ENCODE results near the gene EYA3.

Gene EYA3

DNA sequence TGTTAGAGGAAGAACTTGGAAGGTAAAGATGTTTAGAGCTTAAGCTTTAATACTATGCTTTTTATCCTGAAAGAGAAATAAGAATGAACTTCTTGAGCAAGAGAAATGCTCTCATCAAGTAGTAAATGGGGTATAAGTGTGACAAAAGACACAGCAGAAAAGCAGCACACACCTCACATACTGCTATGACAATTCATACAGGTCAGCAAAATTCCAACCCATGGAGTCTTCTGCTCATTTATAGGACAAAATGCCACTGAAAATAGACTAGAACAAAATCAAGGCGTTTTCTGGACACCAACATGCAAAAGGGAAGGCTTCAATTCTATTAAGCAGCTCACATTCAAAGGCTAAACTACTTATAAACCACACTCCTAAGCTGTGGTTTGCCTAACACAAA is 61.2 kb downstream of the EYA3 start:
- H2AK5ac ChIP-seq (ENCODE audit: low read length), result no peak overlapping the region
- no peak overlapping the region for H2AFZ ChIP-seq (ENCODE audit: insufficient read depth, low read length, poor library complexity)
- H3K79me2 ChIP-seq (ENCODE audit: control insufficient read depth, insufficient read depth, low read length, poor library complexity), result no peaks in the 10 kb centered on the region
- H4K12ac ChIP-seq (ENCODE audit: low read depth, low read length), result no peak overlapping the region
- DNase-seq, result no peak
- H3K27me3 ChIP-seq (ENCODE audit: insufficient read depth, low read length), result no peaks in the 10 kb centered on the region
- H3K9me3 ChIP-seq (ENCODE audit: insufficient read depth, low read depth, low read length), result no peaks in the 10 kb centered on the region
- H2BK12ac ChIP-seq (ENCODE audit: low read length), result no peak overlapping the region
- no peak overlapping the region for H3K9ac ChIP-seq (ENCODE audit: low read length)
- H3K4ac ChIP-seq (ENCODE audit: low read depth, low read length), result no peak overlapping the region
- H3K79me1 ChIP-seq (ENCODE audit: low read length), result no peaks in the 10 kb centered on the region
- no peak overlapping the region for H3K14ac ChIP-seq (ENCODE audit: low read length)
- H3K23ac ChIP-seq (ENCODE audit: low read length), result no peak overlapping the region
- no peak overlapping the region for H2BK120ac ChIP-seq (ENCODE audit: insufficient read depth, low read length, poor library complexity)
- H3K4me1 ChIP-seq (ENCODE audit: control insufficient read depth in 1 of 2, insufficient read depth in 2 of 2, low read length in 2 of 2), result no peaks in the 10 kb centered on the region
- H2BK5ac ChIP-seq (ENCODE audit: low read depth, low read length, poor library complexity), result no peak overlapping the region
- no peak overlapping the region for H4K8ac ChIP-seq (ENCODE audit: low read depth, low read length)
- no CpG with 5 or more reads among the region's 1 CpG for WGBS (ENCODE audit: extremely low coverage, insufficient coverage, insufficient read length)
- peaks cover 0 to 2% of the 10 kb centered on the region in 2 experiments for H3K36me3 ChIP-seq (ENCODE audit: control insufficient read depth in 1 of 2, insufficient read depth in 2 of 2, low read length in 2 of 2)
- H3K18ac ChIP-seq (ENCODE audit: low read length), result no peak overlapping the region
- no peak overlapping the region for H3K4me3 ChIP-seq (ENCODE audit: low read depth, low read length)
- no peak overlapping the region for H4K91ac ChIP-seq (ENCODE audit: low read depth, low read length)
- H3K4me2 ChIP-seq (ENCODE audit: low read length), result no peak overlapping the region
- H3K27ac ChIP-seq (ENCODE audit: low read depth, low read length), result no peak overlapping the region

- no peaks in the 10 kb centered on the region for H3K27me3 ChIP-seq (ENCODE audit: insufficient read depth, low read length)
- H3K79me1 ChIP-seq (ENCODE audit: low read length), result no peaks in the 10 kb centered on the region
- H2AFZ ChIP-seq (ENCODE audit: insufficient read depth, low read length, poor library complexity), result no peak overlapping the region
- H3K4me1 ChIP-seq (ENCODE audit: control insufficient read depth in 1 of 2, insufficient read depth in 2 of 2, low read length in 2 of 2), result no peaks in the 10 kb centered on the region
- DNase-seq, result no peak
- H3K14ac ChIP-seq (ENCODE audit: low read length), result no peak overlapping the region
- H2BK120ac ChIP-seq (ENCODE audit: insufficient read depth, low read length, poor library complexity), result no peak overlapping the region
- H2BK12ac ChIP-seq (ENCODE audit: low read length), result no peak overlapping the region
- H3K27ac ChIP-seq (ENCODE audit: low read depth, low read length), result no peak overlapping the region
- H4K91ac ChIP-seq (ENCODE audit: low read depth, low read length), result no peak overlapping the region
- no CpG with 5 or more reads among the region's 3 CpGs for WGBS (ENCODE audit: extremely low coverage, insufficient coverage, insufficient read length)
- H2AK5ac ChIP-seq (ENCODE audit: low read length), result no peak overlapping the region
- H2BK5ac ChIP-seq (ENCODE audit: low read depth, low read length, poor library complexity), result no peak overlapping the region
- no peak overlapping the region for H3K23ac ChIP-seq (ENCODE audit: low read length)
- no peak overlapping the region for H4K12ac ChIP-seq (ENCODE audit: low read depth, low read length)
- no peak overlapping the region for H4K8ac ChIP-seq (ENCODE audit: low read depth, low read length)
- H3K79me2 ChIP-seq (ENCODE audit: control insufficient read depth, insufficient read depth, low read length, poor library complexity), result no peaks in the 10 kb centered on the region
- H3K4me3 ChIP-seq (ENCODE audit: low read depth, low read length), result no peak overlapping the region
- no peaks in the 10 kb centered on the region for H3K36me3 ChIP-seq (ENCODE audit: control insufficient read depth in 1 of 2, insufficient read depth in 2 of 2, low read length in 2 of 2)
- no peak overlapping the region for H3K9ac ChIP-seq (ENCODE audit: low read length)
- H3K4me2 ChIP-seq (ENCODE audit: low read length), result no peak overlapping the region
- no peak overlapping the region for H3K4ac ChIP-seq (ENCODE audit: low read depth, low read length)
- H3K18ac ChIP-seq (ENCODE audit: low read length), result no peak overlapping the region
- no peaks in the 10 kb centered on the region for H3K9me3 ChIP-seq (ENCODE audit: insufficient read depth, low read depth, low read length)
Measured at GRCh38 chr1:28026329-28026728, 62.1 kb downstream of the EYA3 start.

DNA sequence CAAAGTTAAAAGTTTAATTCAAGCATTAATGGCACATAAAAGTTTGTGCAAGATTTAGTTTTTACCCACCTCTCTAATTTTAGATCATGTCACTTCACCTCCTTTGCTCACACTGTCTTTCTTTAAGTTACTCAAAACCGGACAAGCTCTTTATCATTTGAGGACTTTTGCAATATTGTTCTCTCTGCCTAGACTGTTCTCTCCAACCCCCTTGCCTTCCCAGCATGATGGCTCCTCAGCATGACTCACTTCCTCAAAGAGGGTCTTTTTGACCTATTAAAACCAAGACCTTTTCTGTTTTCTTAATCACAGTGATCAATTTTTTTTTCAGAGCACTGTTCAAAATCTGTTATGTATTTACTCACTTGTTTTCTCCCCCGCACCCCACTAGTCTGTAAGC is 67.3 kb downstream of the EYA3 start:
- no peak overlapping the region for H2BK120ac ChIP-seq (ENCODE audit: insufficient read depth, low read length, poor library complexity)
- no peak overlapping the region for H4K8ac ChIP-seq (ENCODE audit: low read depth, low read length)
- H3K27ac ChIP-seq (ENCODE audit: low read depth, low read length), result no peak overlapping the region
- H2AK5ac ChIP-seq (ENCODE audit: low read length), result no peak overlapping the region
- no peak overlapping the region for H3K4me3 ChIP-seq (ENCODE audit: low read depth, low read length)
- H3K79me2 ChIP-seq (ENCODE audit: control insufficient read depth, insufficient read depth, low read length, poor library complexity), result no peaks in the 10 kb centered on the region
- H3K9me3 ChIP-seq (ENCODE audit: insufficient read depth, low read depth, low read length), result no peaks in the 10 kb centered on the region
- H4K91ac ChIP-seq (ENCODE audit: low read depth, low read length), result no peak overlapping the region
- no peak overlapping the region for H3K4ac ChIP-seq (ENCODE audit: low read depth, low read length)
- no peaks in the 10 kb centered on the region for H3K27me3 ChIP-seq (ENCODE audit: insufficient read depth, low read length)
- no peak for DNase-seq
- no peak overlapping the region for H3K14ac ChIP-seq (ENCODE audit: low read length)
- no peak overlapping the region for H3K4me2 ChIP-seq (ENCODE audit: low read length)
- no peak overlapping the region for H2BK5ac ChIP-seq (ENCODE audit: low read depth, low read length, poor library complexity)
- no peak overlapping the region for H3K23ac ChIP-seq (ENCODE audit: low read length)
- H3K79me1 ChIP-seq (ENCODE audit: low read length), result no peaks in the 10 kb centered on the region
- no CpG with 5 or more reads among the region's 2 CpGs for WGBS (ENCODE audit: extremely low coverage, insufficient coverage, insufficient read length)
- no peak overlapping the region for H3K9ac ChIP-seq (ENCODE audit: low read length)
- no peak overlapping the region for H4K12ac ChIP-seq (ENCODE audit: low read depth, low read length)
- H2AFZ ChIP-seq (ENCODE audit: insufficient read depth, low read length, poor library complexity), result no peak overlapping the region
- H2BK12ac ChIP-seq (ENCODE audit: low read length), result no peak overlapping the region
- H3K18ac ChIP-seq (ENCODE audit: low read length), result no peak overlapping the region
- no peaks in the 10 kb centered on the region for H3K36me3 ChIP-seq (ENCODE audit: control insufficient read depth in 1 of 2, insufficient read depth in 2 of 2, low read length in 2 of 2)
- H3K4me1 ChIP-seq (ENCODE audit: control insufficient read depth in 1 of 2, insufficient read depth in 2 of 2, low read length in 2 of 2), result no peaks in the 10 kb centered on the region

GRCh38 chr1:28010969-28011368 is 77.4 kb downstream of the EYA3 start:
- no peak overlapping the region for H3K4me2 ChIP-seq (ENCODE audit: low read length)
- WGBS (ENCODE audit: extremely low coverage, insufficient coverage, insufficient read length), result no CpG with 5 or more reads among the region's 1 CpG
- H2BK12ac ChIP-seq (ENCODE audit: low read length), result no peak overlapping the region
- H2AFZ ChIP-seq (ENCODE audit: insufficient read depth, low read length, poor library complexity), result no peak overlapping the region
- peaks cover 6 to 11% of the 10 kb centered on the region in 2 experiments for H3K36me3 ChIP-seq (ENCODE audit: control insufficient read depth in 1 of 2, insufficient read depth in 2 of 2, low read length in 2 of 2)
- no peak overlapping the region for H4K91ac ChIP-seq (ENCODE audit: low read depth, low read length)
- H2AK5ac ChIP-seq (ENCODE audit: low read length), result no peak overlapping the region
- H3K79me2 ChIP-seq (ENCODE audit: control insufficient read depth, insufficient read depth, low read length, poor library complexity), result no peaks in the 10 kb centered on the region
- H2BK120ac ChIP-seq (ENCODE audit: insufficient read depth, low read length, poor library complexity), result no peak overlapping the region
- no peak overlapping the region for H4K8ac ChIP-seq (ENCODE audit: low read depth, low read length)
- no peaks in the 10 kb centered on the region for H3K27me3 ChIP-seq (ENCODE audit: insufficient read depth, low read length)
- H3K4me1 ChIP-seq (ENCODE audit: control insufficient read depth in 1 of 2, insufficient read depth in 2 of 2, low read length in 2 of 2), result no peaks in the 10 kb centered on the region
- H3K4me3 ChIP-seq (ENCODE audit: low read depth, low read length), result no peak overlapping the region
- no peak overlapping the region for H3K4ac ChIP-seq (ENCODE audit: low read depth, low read length)
- no peak overlapping the region for H3K23ac ChIP-seq (ENCODE audit: low read length)
- no peak overlapping the region for H3K27ac ChIP-seq (ENCODE audit: low read depth, low read length)
- no peaks in the 10 kb centered on the region for H3K9me3 ChIP-seq (ENCODE audit: insufficient read depth, low read depth, low read length)
- H3K18ac ChIP-seq (ENCODE audit: low read length), result no peak overlapping the region
- no peak for DNase-seq
- no peak overlapping the region for H3K9ac ChIP-seq (ENCODE audit: low read length)
- H3K79me1 ChIP-seq (ENCODE audit: low read length), result no peaks in the 10 kb centered on the region
- H2BK5ac ChIP-seq (ENCODE audit: low read depth, low read length, poor library complexity), result no peak overlapping the region
- H3K14ac ChIP-seq (ENCODE audit: low read length), result no peak overlapping the region
- H4K12ac ChIP-seq (ENCODE audit: low read depth, low read length), result no peak overlapping the region

Measured in trophoblast cell (in vitro differentiated cells and primary cell).